K562 (cell line): ENCODE results near the gene GPR107. TPM values are rescaled to one million over a fixed set of nuclear protein-coding genes. Genes with fewer than 3 reads are reported as not detected.

Experiments
- BRCA1 ChIP-seq, 2 experiments: fragments of 450-650 bp in 1 of 2; sonication (generic) in 1 of 2; formaldehyde crosslinking in 1 of 2; IDR thresholded peaks; 2 replicates each; pipeline versions ENCODE4 v1.5.0 to v1.6.1; 2017 to 2020; ENCODE audit warnings: mild to moderate bottlenecking in 1 of 2, missing genetic modification reagents in 1 of 2
- ETS2 ChIP-seq: IDR thresholded peaks from 2 replicates; pipeline ENCODE4 v1.6.1; 2016; ENCODE audit warnings: borderline replicate concordance, missing genetic modification characterization, mild to moderate bottlenecking, moderate library complexity, missing compliant biosample characterization; ENCODE audit not compliant: poor library complexity, severe bottlenecking
- HIVEP1 ChIP-seq: fragments of 250-450 bp; sonication (Bioruptor Pico); IDR thresholded peaks from 2 replicates; pipeline ENCODE4 v1.4.0; 2020; ENCODE audit warnings: mild to moderate bottlenecking
- HNRNPL ChIP-seq: fragments of 200-400 bp; formaldehyde crosslinking; IDR thresholded peaks from 2 replicates; pipeline ENCODE4 v1.6.1; 2017; ENCODE audit warnings: low read depth, mild to moderate bottlenecking, low read length
- ILK ChIP-seq: fragments of 450-650 bp; IDR thresholded peaks from 2 replicates; pipeline ENCODE4 v1.6.1; 2016; ENCODE audit warnings: missing genetic modification characterization, low read depth, mild to moderate bottlenecking, missing compliant biosample characterization, moderate library complexity, borderline replicate concordance
- MBD2 ChIP-seq: sonication (generic); IDR thresholded peaks from 2 replicates; pipeline ENCODE4 v1.6.1; 2016; ENCODE audit warnings: low read depth, borderline replicate concordance
- MTA2 ChIP-seq: fragments of 450-650 bp; IDR thresholded peaks from 2 replicates; pipeline ENCODE4 v1.6.1; 2016; ENCODE audit warnings: low read depth
- NFYB ChIP-seq: IDR thresholded peaks from 2 replicates; pipeline ENCODE4 v1.6.1; 2011; ENCODE audit warnings: mild to moderate bottlenecking, moderate library complexity; ENCODE audit not compliant: insufficient read length; ENCODE audit errors: extremely low read depth
- PYGO2 ChIP-seq: fragments of 450-650 bp; IDR thresholded peaks from 2 replicates; pipeline ENCODE4 v1.6.1; 2016; ENCODE audit warnings: mild to moderate bottlenecking, missing genetic modification characterization, moderate library complexity, missing compliant biosample characterization
- SIRT6 ChIP-seq: IDR thresholded peaks from one replicate; pipeline ENCODE4 v1.6.1; 2012; ENCODE audit warnings: low read depth, mild to moderate bottlenecking, control low read depth, inconsistent platforms, low read length, moderate library complexity
- SNIP1 ChIP-seq: fragments of 450-650 bp; IDR thresholded peaks from 2 replicates; pipeline ENCODE4 v1.7.1; 2017; ENCODE audit warnings: low read depth, mild to moderate bottlenecking
- SREBF2 ChIP-seq: sonication (generic); formaldehyde crosslinking; IDR thresholded peaks from 2 replicates; pipeline ENCODE4 v1.4.0; 2020; ENCODE audit warnings: mild to moderate bottlenecking, missing genetic modification reagents
- ZNF347 ChIP-seq: fragments of 450-650 bp; formaldehyde crosslinking; IDR thresholded peaks from 2 replicates; pipeline ENCODE4 v1.4.0; 2020; ENCODE audit warnings: low read depth, mild to moderate bottlenecking, moderate library complexity
- ZNF354B ChIP-seq: fragments of 250-450 bp; sonication (Bioruptor Pico); IDR thresholded peaks from 2 replicates; pipeline ENCODE4 v1.4.0; 2020
- ZNF668 ChIP-seq: fragments of 250-450 bp; sonication (Bioruptor Pico); IDR thresholded peaks from 2 replicates; pipeline ENCODE4 v1.8.0; 2022; ENCODE audit warnings: mild to moderate bottlenecking, inconsistent platforms
- polyA plus RNA-seq, 8 experiments: library from polyadenylated mRNA; depleted of rRNA in 4 of 8; stranded (reverse) in 5 of 8; unstranded in 3 of 8; fragments of >200 nt; fragmentation: Nextera tagmentation in 2 of 8; fragmentation: Illumina TruSeq in 1 of 8; extraction: Ambion mirVana in 2 of 8; extraction: Trizol in 1 of 8; gene quantifications; 2 replicates each; pipeline versions ENCODE4 v1.2.1 to v1.2.3, GENCODE V29; 2011 to 2014; ENCODE audit warnings: inconsistent platforms in 1 of 8, missing spikeins in 1 of 8
- total RNA-seq, 7 experiments: library from RNA; depleted of rRNA in 6 of 7; stranded (reverse); fragments of >200 nt in 6 of 7; fragmentation: Illumina TruSeq in 2 of 7; extraction: Trizol in 2 of 7; gene quantifications; 2 replicates each; pipeline versions ENCODE4 v1.2.1 to v1.2.3, GENCODE V29; 2011 to 2021; ENCODE audit warnings: low replicate concordance in 1 of 7
- TF ChIP-seq, protein P1 (sequence below): conservative IDR thresholded peaks from 2 replicates; pipeline ENCODE4 v1.6.1; 2011; ENCODE audit warnings: low read depth, mild to moderate bottlenecking, low read length; ENCODE audit not compliant: control insufficient read depth
- TF ChIP-seq, protein P2 (sequence below): fragments of 450-650 bp; formaldehyde crosslinking; IDR thresholded peaks from 2 replicates; pipeline ENCODE4 v1.4.0; 2020; ENCODE audit warnings: mild to moderate bottlenecking
- TF ChIP-seq, protein P3 (sequence below): sonication (generic); formaldehyde crosslinking; IDR thresholded peaks from 2 replicates; pipeline ENCODE4 v1.8.1; 2023; ENCODE audit warnings: mild to moderate bottlenecking, missing genetic modification reagents, moderate library complexity
- TF ChIP-seq, protein P4 (sequence below): fragments of 250-450 bp; sonication (Bioruptor Pico); IDR thresholded peaks from 2 replicates; pipeline ENCODE4 v1.9.0; 2021; ENCODE audit warnings: mild to moderate bottlenecking, inconsistent platforms
- TF ChIP-seq, protein P5 (sequence below): fragments of 250-450 bp; sonication (Bioruptor Pico); IDR thresholded peaks from 2 replicates; pipeline ENCODE4 v1.8.0; 2021; ENCODE audit warnings: mild to moderate bottlenecking, moderate library complexity

The GPR107 gene
- total and polyA plus RNA-seq, 9 of the 15 experiments (the other 6 are each of a cell fraction or from before 2014, with no cell fraction given), result 3.2 to 34.6 (median 14.4) TPM

DNA sequence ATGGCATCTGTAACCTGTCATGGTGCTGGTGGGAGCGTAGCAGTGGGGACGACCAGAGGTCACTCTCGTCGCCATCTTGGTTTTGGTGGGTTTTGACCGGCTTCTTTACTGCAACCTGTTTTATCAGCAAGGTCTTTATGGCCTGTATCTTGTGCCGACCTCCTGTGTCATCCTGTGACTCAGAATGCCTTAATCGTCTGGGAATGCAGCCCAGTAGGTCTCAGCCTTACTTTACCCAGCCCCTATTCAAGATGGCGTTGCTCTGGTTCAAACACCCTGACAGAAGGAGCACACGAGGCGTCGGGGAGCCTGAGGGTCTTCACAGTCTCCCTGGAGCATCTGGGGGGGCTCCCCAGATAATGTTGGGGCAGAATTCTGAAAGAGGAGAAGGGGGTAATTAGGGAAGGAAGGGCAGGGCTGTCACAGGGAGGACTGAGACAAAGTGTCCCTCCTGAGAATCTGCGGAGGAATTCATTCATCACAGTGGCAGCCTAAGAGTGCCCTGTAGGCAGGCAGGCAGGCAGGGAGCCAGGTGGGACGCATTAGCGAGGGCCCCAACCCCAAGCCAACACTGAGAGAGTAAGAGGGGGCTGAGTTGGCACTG is 97.2 kb downstream of the GPR107 start (continued):
- TF ChIP-seq, protein P1, sequence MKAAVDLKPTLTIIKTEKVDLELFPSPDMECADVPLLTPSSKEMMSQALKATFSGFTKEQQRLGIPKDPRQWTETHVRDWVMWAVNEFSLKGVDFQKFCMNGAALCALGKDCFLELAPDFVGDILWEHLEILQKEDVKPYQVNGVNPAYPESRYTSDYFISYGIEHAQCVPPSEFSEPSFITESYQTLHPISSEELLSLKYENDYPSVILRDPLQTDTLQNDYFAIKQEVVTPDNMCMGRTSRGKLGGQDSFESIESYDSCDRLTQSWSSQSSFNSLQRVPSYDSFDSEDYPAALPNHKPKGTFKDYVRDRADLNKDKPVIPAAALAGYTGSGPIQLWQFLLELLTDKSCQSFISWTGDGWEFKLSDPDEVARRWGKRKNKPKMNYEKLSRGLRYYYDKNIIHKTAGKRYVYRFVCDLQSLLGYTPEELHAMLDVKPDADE, result no peak
- TF ChIP-seq, protein P2, sequence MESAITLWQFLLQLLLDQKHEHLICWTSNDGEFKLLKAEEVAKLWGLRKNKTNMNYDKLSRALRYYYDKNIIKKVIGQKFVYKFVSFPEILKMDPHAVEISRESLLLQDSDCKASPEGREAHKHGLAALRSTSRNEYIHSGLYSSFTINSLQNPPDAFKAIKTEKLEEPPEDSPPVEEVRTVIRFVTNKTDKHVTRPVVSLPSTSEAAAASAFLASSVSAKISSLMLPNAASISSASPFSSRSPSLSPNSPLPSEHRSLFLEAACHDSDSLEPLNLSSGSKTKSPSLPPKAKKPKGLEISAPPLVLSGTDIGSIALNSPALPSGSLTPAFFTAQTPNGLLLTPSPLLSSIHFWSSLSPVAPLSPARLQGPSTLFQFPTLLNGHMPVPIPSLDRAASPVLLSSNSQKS (CRISPR knock-in tag), result 0 out of 2 replicates have a peak, but pooled peaks have one; percentile 82
- TF ChIP-seq HNRNPL, result no peak
- TF ChIP-seq HIVEP1 (CRISPR knock-in tag), result no peak
- TF ChIP-seq, protein P3, sequence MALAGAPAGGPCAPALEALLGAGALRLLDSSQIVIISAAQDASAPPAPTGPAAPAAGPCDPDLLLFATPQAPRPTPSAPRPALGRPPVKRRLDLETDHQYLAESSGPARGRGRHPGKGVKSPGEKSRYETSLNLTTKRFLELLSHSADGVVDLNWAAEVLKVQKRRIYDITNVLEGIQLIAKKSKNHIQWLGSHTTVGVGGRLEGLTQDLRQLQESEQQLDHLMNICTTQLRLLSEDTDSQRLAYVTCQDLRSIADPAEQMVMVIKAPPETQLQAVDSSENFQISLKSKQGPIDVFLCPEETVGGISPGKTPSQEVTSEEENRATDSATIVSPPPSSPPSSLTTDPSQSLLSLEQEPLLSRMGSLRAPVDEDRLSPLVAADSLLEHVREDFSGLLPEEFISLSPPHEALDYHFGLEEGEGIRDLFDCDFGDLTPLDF (CRISPR knock-in tag), result no peak
- TF ChIP-seq NFYB, result no peak
- TF ChIP-seq, protein P4, sequence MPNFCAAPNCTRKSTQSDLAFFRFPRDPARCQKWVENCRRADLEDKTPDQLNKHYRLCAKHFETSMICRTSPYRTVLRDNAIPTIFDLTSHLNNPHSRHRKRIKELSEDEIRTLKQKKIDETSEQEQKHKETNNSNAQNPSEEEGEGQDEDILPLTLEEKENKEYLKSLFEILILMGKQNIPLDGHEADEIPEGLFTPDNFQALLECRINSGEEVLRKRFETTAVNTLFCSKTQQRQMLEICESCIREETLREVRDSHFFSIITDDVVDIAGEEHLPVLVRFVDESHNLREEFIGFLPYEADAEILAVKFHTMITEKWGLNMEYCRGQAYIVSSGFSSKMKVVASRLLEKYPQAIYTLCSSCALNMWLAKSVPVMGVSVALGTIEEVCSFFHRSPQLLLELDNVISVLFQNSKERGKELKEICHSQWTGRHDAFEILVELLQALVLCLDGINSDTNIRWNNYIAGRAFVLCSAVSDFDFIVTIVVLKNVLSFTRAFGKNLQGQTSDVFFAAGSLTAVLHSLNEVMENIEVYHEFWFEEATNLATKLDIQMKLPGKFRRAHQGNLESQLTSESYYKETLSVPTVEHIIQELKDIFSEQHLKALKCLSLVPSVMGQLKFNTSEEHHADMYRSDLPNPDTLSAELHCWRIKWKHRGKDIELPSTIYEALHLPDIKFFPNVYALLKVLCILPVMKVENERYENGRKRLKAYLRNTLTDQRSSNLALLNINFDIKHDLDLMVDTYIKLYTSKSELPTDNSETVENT (CRISPR knock-in tag), result no peak
- TF ChIP-seq PYGO2 (tag), result peak; percentile 93
- peak; percentile 50; the same call in 1 of the 2 replicates for TF ChIP-seq MTA2
- TF ChIP-seq SIRT6, result no peak
- TF ChIP-seq SREBF2 (CRISPR knock-in tag), result no peak
- TF ChIP-seq ILK (tag), result peak; percentile 79
- no peak for TF ChIP-seq SNIP1
- TF ChIP-seq ZNF354B (CRISPR knock-in tag), result peak; percentile 84
- TF ChIP-seq ZNF347 (CRISPR knock-in tag), result 0 out of 2 replicates have a peak, but pooled peaks have one; percentile 75
- TF ChIP-seq, protein P5, sequence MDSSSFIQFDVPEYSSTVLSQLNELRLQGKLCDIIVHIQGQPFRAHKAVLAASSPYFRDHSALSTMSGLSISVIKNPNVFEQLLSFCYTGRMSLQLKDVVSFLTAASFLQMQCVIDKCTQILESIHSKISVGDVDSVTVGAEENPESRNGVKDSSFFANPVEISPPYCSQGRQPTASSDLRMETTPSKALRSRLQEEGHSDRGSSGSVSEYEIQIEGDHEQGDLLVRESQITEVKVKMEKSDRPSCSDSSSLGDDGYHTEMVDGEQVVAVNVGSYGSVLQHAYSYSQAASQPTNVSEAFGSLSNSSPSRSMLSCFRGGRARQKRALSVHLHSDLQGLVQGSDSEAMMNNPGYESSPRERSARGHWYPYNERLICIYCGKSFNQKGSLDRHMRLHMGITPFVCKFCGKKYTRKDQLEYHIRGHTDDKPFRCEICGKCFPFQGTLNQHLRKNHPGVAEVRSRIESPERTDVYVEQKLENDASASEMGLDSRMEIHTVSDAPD, result peak; percentile 96
- peak; percentile 94 for TF ChIP-seq ZNF668 (CRISPR knock-in tag)
- no peak for TF ChIP-seq BRCA1 (IDR thresholded peaks at IDR 0.05)
- no peak for TF ChIP-seq BRCA1 (CRISPR knock-in tag; IDR thresholded peaks at IDR 0.05)
- TF ChIP-seq ETS2 (tag), result no peak
- no peak for TF ChIP-seq MBD2
